ENCODE measurements around the gene ELF4.

The ELF4 gene

GRCh38 chrX:130119312-130119898, 9.1 kb upstream of the ELF4 start:
- Histone ChIP-seq H3K9ac (ENCODE audit: low read length) (peak overlapping the region; percentile 74), H4K91ac (ENCODE audit: low read length) (peak overlapping the region; percentile 46), H2BK12ac (ENCODE audit: low read length in 2 of 2) (peak overlapping the region in 1 of 2 experiments; percentile 54), H3K36me3 (ENCODE audit: control insufficient read depth in 1 of 2, insufficient read depth in 2 of 2, low read depth in 1 of 2, low read length in 2 of 2) (no peaks in the 10 kb centered on the region), H3K23ac (ENCODE audit: low read length in 2 of 2) (no peak overlapping the region), H3K79me1 (replicated peaks; ENCODE audit: low read length, poor library complexity, severe bottlenecking) (no peaks in the 10 kb centered on the region), H3K27ac (ENCODE audit: low read length, poor library complexity, severe bottlenecking) (peak overlapping the region; percentile 50), H3K18ac (ENCODE audit: low read depth in 1 of 2, low read length in 2 of 2) (peak overlapping the region; percentile 34 to 49), H3K27me3 (ENCODE audit: control insufficient read depth in 1 of 2, insufficient read depth in 1 of 2, low read length in 2 of 2) (peaks cover 0 to 11% of the 10 kb centered on the region in 2 experiments), H3K9me3 (ENCODE audit: control insufficient read depth, low read length) (no peaks in the 10 kb centered on the region), H2AK5ac (ENCODE audit: low read length, severe bottlenecking) (peak overlapping the region; percentile 36), H3K4me3 (ENCODE audit: insufficient read depth in 1 of 2, low read depth in 1 of 2, low read length in 2 of 2) (peak overlapping the region in 1 of 2 experiments; percentile 62), H3K14ac (ENCODE audit: low read length in 2 of 2) (peak overlapping the region in 1 of 2 experiments; percentile 15), H3K4me2 (ENCODE audit: low read length, poor library complexity, severe bottlenecking) (peak overlapping the region; percentile 50), H2BK120ac (ENCODE audit: low read depth, low read length) (no peak overlapping the region), H2BK5ac (ENCODE audit: low read depth, low read length, poor library complexity, severe bottlenecking) (no peak overlapping the region), H4K8ac (ENCODE audit: low read length) (peak overlapping the region; percentile 61), H2AFZ (ENCODE audit: low read depth, low read length) (no peak overlapping the region), H3K4ac (ENCODE audit: low read depth in 1 of 2, low read length in 2 of 2) (peak overlapping the region in 1 of 2 experiments; percentile 67), H3K4me1 (ENCODE audit: control insufficient read depth, insufficient read depth, low read depth, low read length) (peaks cover 26% of the 10 kb centered on the region), H2BK15ac (ENCODE audit: low read depth, poor library complexity, severe bottlenecking) (peak overlapping the region; percentile 7)
- DNase-seq = no peak
- WGBS = 68% methylated on average over 10 of the region's 14 CpGs

GRCh38 chrX:130118441-130119311, 8.4 kb upstream of the ELF4 start:
- peak overlapping the region; percentile 62 to 79 for H3K18ac ChIP-seq (ENCODE audit: low read depth in 1 of 2, low read length in 2 of 2)
- DNase-seq = peak; percentile 77
- H3K27ac ChIP-seq (ENCODE audit: low read length, poor library complexity, severe bottlenecking) = peak overlapping the region; percentile 73
- peak overlapping the region in 1 of 2 experiments; percentile 94 for H3K23ac ChIP-seq (ENCODE audit: low read length in 2 of 2)
- peak overlapping the region; percentile 14 for H2AFZ ChIP-seq (ENCODE audit: low read depth, low read length)
- no peaks in the 10 kb centered on the region for H3K79me1 ChIP-seq (replicated peaks; ENCODE audit: low read length, poor library complexity, severe bottlenecking)
- peak overlapping the region; percentile 74 for H3K9ac ChIP-seq (ENCODE audit: low read length)
- H3K4me3 ChIP-seq (ENCODE audit: insufficient read depth in 1 of 2, low read depth in 1 of 2, low read length in 2 of 2) = peak overlapping the region in 1 of 2 experiments; percentile 62
- peak overlapping the region; percentile 77 for H4K8ac ChIP-seq (ENCODE audit: low read length)
- H2BK120ac ChIP-seq (ENCODE audit: low read depth, low read length) = peak overlapping the region; percentile 61
- 19% methylated on average over 11 of the region's 21 CpGs for WGBS
- peak overlapping the region; percentile 61 for H4K91ac ChIP-seq (ENCODE audit: low read length)
- no peaks in the 10 kb centered on the region for H3K36me3 ChIP-seq (ENCODE audit: control insufficient read depth in 1 of 2, insufficient read depth in 2 of 2, low read depth in 1 of 2, low read length in 2 of 2)
- H3K9me3 ChIP-seq (ENCODE audit: control insufficient read depth, low read length) = no peaks in the 10 kb centered on the region
- H2BK5ac ChIP-seq (ENCODE audit: low read depth, low read length, poor library complexity, severe bottlenecking) = no peak overlapping the region
- peaks cover 0 to 11% of the 10 kb centered on the region in 2 experiments for H3K27me3 ChIP-seq (ENCODE audit: control insufficient read depth in 1 of 2, insufficient read depth in 1 of 2, low read length in 2 of 2)
- H3K4me2 ChIP-seq (ENCODE audit: low read length, poor library complexity, severe bottlenecking) = peak overlapping the region; percentile 50
- H3K4ac ChIP-seq (ENCODE audit: low read depth in 1 of 2, low read length in 2 of 2) = no peak overlapping the region
- no peak overlapping the region for H2BK15ac ChIP-seq (ENCODE audit: low read depth, poor library complexity, severe bottlenecking)
- peak overlapping the region in 1 of 2 experiments; percentile 6 for H3K14ac ChIP-seq (ENCODE audit: low read length in 2 of 2)
- H2BK12ac ChIP-seq (ENCODE audit: low read length in 2 of 2) = peak overlapping the region; percentile 11 to 52
- no peak overlapping the region for H2AK5ac ChIP-seq (ENCODE audit: low read length, severe bottlenecking)
- H3K4me1 ChIP-seq (ENCODE audit: control insufficient read depth, insufficient read depth, low read depth, low read length) = peaks cover 32% of the 10 kb centered on the region

- no peak overlapping the region for H3K27ac ChIP-seq (ENCODE audit: low read length, poor library complexity, severe bottlenecking)
- 90% methylated on average over 5 of the region's 7 CpGs for WGBS
- no peaks in the 10 kb centered on the region for H3K79me1 ChIP-seq (replicated peaks; ENCODE audit: low read length, poor library complexity, severe bottlenecking)
- H3K9me3 ChIP-seq (ENCODE audit: control insufficient read depth, low read length) = no peaks in the 10 kb centered on the region
- H3K23ac ChIP-seq (ENCODE audit: low read length in 2 of 2) = no peak overlapping the region
- H3K4me2 ChIP-seq (ENCODE audit: low read length, poor library complexity, severe bottlenecking) = no peak overlapping the region
- H3K27me3 ChIP-seq (ENCODE audit: control insufficient read depth in 1 of 2, insufficient read depth in 1 of 2, low read length in 2 of 2) = peaks cover 0 to 5% of the 10 kb centered on the region in 2 experiments
- no peak overlapping the region for H2BK12ac ChIP-seq (ENCODE audit: low read length in 2 of 2)
- DNase-seq = no peak
- H2AFZ ChIP-seq (ENCODE audit: low read depth, low read length) = no peak overlapping the region
- no peak overlapping the region for H2BK5ac ChIP-seq (ENCODE audit: low read depth, low read length, poor library complexity, severe bottlenecking)
- no peak overlapping the region for H3K14ac ChIP-seq (ENCODE audit: low read length in 2 of 2)
- no peak overlapping the region for H4K8ac ChIP-seq (ENCODE audit: low read length)
- H3K4ac ChIP-seq (ENCODE audit: low read depth in 1 of 2, low read length in 2 of 2) = no peak overlapping the region
- H3K9ac ChIP-seq (ENCODE audit: low read length) = no peak overlapping the region
- no peak overlapping the region for H2BK15ac ChIP-seq (ENCODE audit: low read depth, poor library complexity, severe bottlenecking)
- no peaks in the 10 kb centered on the region for H3K36me3 ChIP-seq (ENCODE audit: control insufficient read depth in 1 of 2, insufficient read depth in 2 of 2, low read depth in 1 of 2, low read length in 2 of 2)
- H3K4me1 ChIP-seq (ENCODE audit: control insufficient read depth, insufficient read depth, low read depth, low read length) = peaks cover 32% of the 10 kb centered on the region
- H2BK120ac ChIP-seq (ENCODE audit: low read depth, low read length) = no peak overlapping the region
- no peak overlapping the region for H4K91ac ChIP-seq (ENCODE audit: low read length)
- H2AK5ac ChIP-seq (ENCODE audit: low read length, severe bottlenecking) = no peak overlapping the region
- no peak overlapping the region for H3K18ac ChIP-seq (ENCODE audit: low read depth in 1 of 2, low read length in 2 of 2)
- no peak overlapping the region for H3K4me3 ChIP-seq (ENCODE audit: insufficient read depth in 1 of 2, low read depth in 1 of 2, low read length in 2 of 2)
These were observed 6.9 kb upstream of the ELF4 start for GRCh38 chrX:130117166-130117565.
